IMR-90 (cell line): ENCODE measurements around the gene TAB2. TPM values are rescaled to one million over a fixed set of nuclear protein-coding genes. Genes with fewer than 3 reads are reported as not detected.

ENCODE experiments used
- ATAC-seq: fragments of 200-7000 bp; cut with Tn5 transposase; 2 replicates; pipeline ENCODE4 v1.9.1; 2020; ENCODE audit warnings: low read depth, mild to moderate bottlenecking, moderate library complexity
- BruUV-seq: library from RNA; stranded (reverse); fragments of 400-500 nt; replicated peaks from 2 replicates; lab custom pipeline; 2021; lab: Mats Ljungman, UMichigan
- CTCF ChIA-PET: fragments of 300-600 bp; formaldehyde crosslinking; extraction: SDS; loops from one replicate; lab custom pipeline; 2021; ENCODE audit warnings: antibody characterized with exemption; lab: Yijun Ruan, JAX
- POLR2A ChIA-PET: fragments of 300-600 bp; sonication (Branson Sonifier 250); formaldehyde crosslinking; loops from one replicate; lab custom pipeline; 2022; ENCODE audit warnings: antibody characterized with exemption; ENCODE audit not compliant: unreplicated experiment; lab: Charles Lee
- DNase-seq: peaks from one replicate; pipeline ENCODE4 v3.0.0; 2013
- H2AFZ ChIP-seq: replicated peaks from 2 replicates; pipeline ENCODE3; 2013; ENCODE audit warnings: low read length, mild to moderate bottlenecking; ENCODE audit not compliant: poor library complexity
- H2AK5ac ChIP-seq: 2 replicates; pipeline ENCODE4 v1.6.1; 2013; ENCODE audit warnings: low read depth, low read length, inconsistent platforms
- H2AK9ac ChIP-seq: replicated peaks from 2 replicates; pipeline ENCODE3; 2013; ENCODE audit warnings: mild to moderate bottlenecking, low read depth, low read length, moderate library complexity; ENCODE audit not compliant: poor library complexity
- H2BK120ac ChIP-seq: 2 replicates; pipeline ENCODE4 v1.6.1; 2013; ENCODE audit warnings: low read depth, low read length, inconsistent platforms
- H2BK15ac ChIP-seq: 3 replicates; pipeline ENCODE4 v1.6.1; 2013; ENCODE audit warnings: low read depth, low read length, inconsistent platforms
- H2BK20ac ChIP-seq: 2 replicates; pipeline ENCODE4 v1.6.1; 2013; ENCODE audit warnings: low read depth, mild to moderate bottlenecking, inconsistent platforms, low read length, moderate library complexity
- H2BK5ac ChIP-seq: 2 replicates; pipeline ENCODE4 v1.6.1; 2013; ENCODE audit warnings: mild to moderate bottlenecking, low read depth, low read length, inconsistent platforms; ENCODE audit not compliant: poor library complexity, severe bottlenecking
- H3K14ac ChIP-seq: replicated peaks from 2 replicates; pipeline ENCODE4 v1.6.1; 2013; ENCODE audit warnings: low read depth, low read length, inconsistent platforms
- H3K18ac ChIP-seq: 2 replicates; pipeline ENCODE4 v1.6.1; 2013; ENCODE audit warnings: low read depth, low read length, control low read depth
- H3K23ac ChIP-seq: 2 replicates; pipeline ENCODE4 v1.6.1; 2013; ENCODE audit warnings: low read depth, low read length, inconsistent platforms
- H3K27ac ChIP-seq: 2 replicates; pipeline ENCODE4 v1.5.1; 2013; ENCODE audit warnings: mild to moderate bottlenecking, control low read depth, low read length; ENCODE audit not compliant: insufficient read depth
- H3K27me3 ChIP-seq: 2 replicates; pipeline ENCODE4 v1.6.1; 2013; ENCODE audit warnings: low read length; ENCODE audit not compliant: control insufficient read depth, insufficient read depth
- H3K36me3 ChIP-seq: 2 replicates; pipeline ENCODE4 v1.6.1; 2013; ENCODE audit warnings: low read length, mixed read lengths; ENCODE audit not compliant: control insufficient read depth, insufficient read depth
- H3K4ac ChIP-seq: 2 replicates; pipeline ENCODE4 v1.6.1; 2013; ENCODE audit warnings: low read depth, low read length, inconsistent platforms
- H3K4me1 ChIP-seq: 2 replicates; pipeline ENCODE4 v1.6.1; 2013; ENCODE audit warnings: low read length, mixed read lengths; ENCODE audit not compliant: control insufficient read depth, insufficient read depth
- H3K4me2 ChIP-seq: 2 replicates; pipeline ENCODE4 v1.6.1; 2013; ENCODE audit warnings: low read depth, mild to moderate bottlenecking, control low read depth, low read length, moderate library complexity
- H3K4me3 ChIP-seq: 2 replicates; pipeline ENCODE4 v1.5.1; 2013; ENCODE audit warnings: low read depth, mild to moderate bottlenecking, control low read depth, low read length, moderate library complexity; ENCODE audit not compliant: insufficient read depth
- H3K56ac ChIP-seq: 2 replicates; pipeline ENCODE4 v1.6.1; 2013; ENCODE audit warnings: low read length, inconsistent platforms; ENCODE audit not compliant: insufficient read depth; ENCODE audit errors: extremely low read depth
- H3K79me1 ChIP-seq, 2 experiments: 2 replicates each; pipeline ENCODE4 v1.6.1; 2013; ENCODE audit warnings: low read length in 2 of 2, inconsistent platforms in 1 of 2, low read depth in 1 of 2
- H3K9ac ChIP-seq: 2 replicates; pipeline ENCODE4 v1.6.1; 2013; ENCODE audit warnings: low read depth, low read length, control low read depth
- H3K9me1 ChIP-seq: 2 replicates; pipeline ENCODE4 v1.6.1; 2013; ENCODE audit warnings: low read length, inconsistent platforms; ENCODE audit not compliant: insufficient read depth
- H3K9me3 ChIP-seq: 2 replicates; pipeline ENCODE4 v1.6.1; 2013; ENCODE audit warnings: low read length; ENCODE audit not compliant: control insufficient read depth, insufficient read depth
- H4K20me1 ChIP-seq: 2 replicates; pipeline ENCODE4 v1.6.1; 2013; ENCODE audit warnings: low read length, inconsistent platforms; ENCODE audit not compliant: insufficient read depth
- H4K5ac ChIP-seq: 2 replicates; pipeline ENCODE4 v1.6.1; 2013; ENCODE audit warnings: mild to moderate bottlenecking, low read depth, low read length, control low read depth
- H4K8ac ChIP-seq, 2 experiments: 2 replicates each; pipeline ENCODE4 v1.6.1; 2013; ENCODE audit warnings: low read depth in 2 of 2, low read length in 2 of 2, control low read depth in 1 of 2, inconsistent platforms in 1 of 2
- H4K91ac ChIP-seq: 2 replicates; pipeline ENCODE4 v1.6.1; 2013; ENCODE audit warnings: low read depth, low read length, inconsistent platforms; ENCODE audit not compliant: insufficient read depth
- BHLHE40 ChIP-seq: fragments of 150-350 bp; IDR thresholded peaks from 2 replicates; pipeline ENCODE4 v1.6.1; 2016; ENCODE audit warnings: mild to moderate bottlenecking, low read depth, low read length
- WGBS, 2 experiments: methylation state at CpG; one replicate each; pipeline versions ENCODE4 v1.1.5 to v1.1.7; 2013; ENCODE audit warnings: missing lambda C conversion rate in 2 of 2; ENCODE audit not compliant: insufficient read length in 1 of 2; ENCODE audit errors: extremely low coverage in 2 of 2; 5-methylcytosine and 5-hydroxymethylcytosine counted together
- dilution Hi-C: fragments of 300-500 bp; cut with HindIII; formaldehyde crosslinking; loops from one replicate; pipeline ENCODE4 v1.14.3; 2018; ENCODE audit warnings: low sequenced_read_pairs; ENCODE audit not compliant: unreplicated experiment
- in situ Hi-C: fragments of 300-500 bp; cut with MboI; formaldehyde crosslinking; loops from 3 replicates; pipeline ENCODE4 v1.14.3; 2019; ENCODE audit warnings: low sequenced_read_pairs, inconsistent platforms, mixed read lengths
- intact Hi-C: fragments of 100-400 bp; cut with micrococcal nuclease; formaldehyde crosslinking; loops from 2 replicates; pipeline ENCODE4 v1.10.0; 2022
- polyA plus RNA-seq, 3 experiments: library from polyadenylated mRNA; depleted of rRNA; stranded (reverse); fragments of >200 nt; gene quantifications; 2 replicates each; pipeline ENCODE4 v1.2.3, GENCODE V29; 2012; ENCODE audit warnings: low replicate concordance in 1 of 3
- total RNA-seq: library from RNA; depleted of rRNA; stranded (reverse); fragments of >200 nt; gene quantifications from 2 replicates; pipeline ENCODE4 v1.2.3, GENCODE V29; 2012

TAB2 gene
- total and polyA plus RNA-seq, 2 of the 4 experiments (the other 2 are of a cell fraction), result 20.8 to 25.3 TPM

GRCh38 chr6:149334201-149334600 is 16.7 kb downstream of the TAB2 start:
- no peak for ATAC-seq
- no CpG with 5 or more reads among the region's 3 CpGs for WGBS, 2 experiments
- intact Hi-C loops, result loop anchor here (2.0 kb wide), 1 partner anchor 15 kb away; no protein-coding TSS in a partner anchor
- H2BK20ac ChIP-seq, result peak overlapping the region; percentile 43; the same call in 1 of the 2 replicates
- dilution Hi-C loops, result no loop called here
- H4K20me1 ChIP-seq, result peaks cover 84% of the 10 kb centered on the region
- 0 out of 2 replicates have a peak overlapping the region, but pooled peaks have one; percentile 17 for H3K14ac ChIP-seq
- H3K4me2 ChIP-seq, result no peak overlapping the region
- peak overlapping the region; percentile 33; the same call in 1 of the 2 replicates for H3K4ac ChIP-seq
- H2BK5ac ChIP-seq, result peak overlapping the region; percentile 18
- no peak overlapping the region for H2AK9ac ChIP-seq
- H3K9ac ChIP-seq, result no peak overlapping the region
- no peak overlapping the region for H2BK120ac ChIP-seq
- H3K79me1 ChIP-seq, result peaks cover 9 to 59% of the 10 kb centered on the region in 2 experiments; a peak in 3 of 4 replicates
- H4K5ac ChIP-seq, result no peak overlapping the region
- H4K91ac ChIP-seq, result peak overlapping the region; percentile 13; the same call in 1 of the 2 replicates
- H4K8ac ChIP-seq, result peak overlapping the region in 1 of 2 experiments; percentile 47; a peak in 1 of 4 replicates
- TF ChIP-seq BHLHE40, result no peak
- H3K36me3 ChIP-seq, result no peaks in the 10 kb centered on the region
- no peak overlapping the region for H3K27ac ChIP-seq
- CTCF ChIA-PET, result interaction anchor here (0.6 kb wide), 1 partner anchor 89 kb away, joined by 4 read pairs; no protein-coding TSS in a partner anchor
- peak overlapping the region; percentile 36; the same call in 1 of the 2 replicates for H3K23ac ChIP-seq
- no peaks in the 10 kb centered on the region for H3K9me3 ChIP-seq
- DNase-seq, result peak; percentile 69
- POLR2A ChIA-PET, result no interaction called here
- in situ Hi-C loops, result no loop called here
- peak overlapping the region; percentile 14; the same call in 1 of the 3 replicates for H2BK15ac ChIP-seq
- H3K9me1 ChIP-seq, result peaks cover 16% of the 10 kb centered on the region
- H3K4me1 ChIP-seq, result peaks cover 16% of the 10 kb centered on the region
- no peaks in the 10 kb centered on the region for H3K27me3 ChIP-seq
- H2AK5ac ChIP-seq, result peak overlapping the region; percentile 56
- H3K56ac ChIP-seq, result no peak overlapping the region
- H3K18ac ChIP-seq, result no peak overlapping the region
- BruUV-seq, result no TSS peak
- no peak overlapping the region for H2AFZ ChIP-seq
- no peak overlapping the region for H3K4me3 ChIP-seq
